ENCODE results near the gene UQCC2. TPM values are rescaled to one million over a fixed set of nuclear protein-coding genes. Genes with fewer than 3 reads are reported as not detected.
A peak's percentile ranks its signal among the peaks of the same experiment; 100 is the strongest.

Gene UQCC2
- total RNA-seq, 5 donors from 2014 or later (not counting 1 experiment from before 2014, with no cell fraction given): 17.2 to 36.2 (median 32.7) TPM

DNA sequence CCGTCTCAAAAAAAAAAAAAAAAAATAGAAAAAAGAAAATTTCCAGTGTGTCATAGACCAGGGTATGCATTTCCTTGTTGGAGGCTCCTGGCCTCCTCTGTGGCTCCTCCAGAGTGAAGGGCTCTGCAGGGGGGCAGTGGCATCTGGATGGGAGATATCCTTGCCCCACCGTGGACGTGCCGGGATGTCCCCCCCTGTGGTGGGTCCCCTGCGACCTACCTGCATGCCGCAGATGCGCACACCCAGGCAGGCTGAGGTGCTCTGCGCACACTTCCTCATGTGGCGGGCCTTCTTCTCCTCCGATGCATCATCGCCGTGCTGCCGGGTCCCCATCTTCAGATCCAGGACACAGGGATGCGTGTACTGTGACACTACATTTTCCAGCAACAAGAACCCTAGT, 13.7 kb upstream of the UQCC2 start:
- Mint-ChIP-seq H3K4me3 (no peak overlapping the region), H3K36me3 (no peaks in the 10 kb centered on the region), H3K27me3 (peaks cover 0 to 19% of the 10 kb centered on the region in 2 donors), H3K9me3 (no peaks in the 10 kb centered on the region), H3K27ac (no peak overlapping the region), H3K4me1 (peaks cover 19 to 33% (median 22%) of the 10 kb centered on the region in 3 donors)
- ChIA-PET POLR2A (no interaction called here), CTCF (interaction anchor here in 1 of 2 donors (0.6 kb wide), 1 partner anchor 344 kb away, joined by 4 read pairs; no protein-coding TSS in a partner anchor)
- H3K4me3 ChIP-seq (ENCODE audit: control insufficient read depth in 1 of 2, extremely low read depth in 1 of 2, low read length in 1 of 2): no peak overlapping the region
- no peak overlapping the region for H3K27ac ChIP-seq (ENCODE audit: low read length)
- no peak for DNase-seq
- WGBS (ENCODE audit: insufficient coverage): 97% methylated on average over 12 of the region's 14 CpGs
- H3K4me1 ChIP-seq (ENCODE audit: control insufficient read depth in 1 of 2, extremely low read depth in 1 of 2, insufficient read depth in 2 of 2, low read length in 2 of 2): peaks cover 11 to 14% of the 10 kb centered on the region in 2 experiments
- no peak for ATAC-seq (replicated peaks in 1 of 4)
- peaks cover 0 to 32% of the 10 kb centered on the region in 2 experiments for H3K27me3 ChIP-seq (replicated peaks in 1 of 2; ENCODE audit: control insufficient read depth in 2 of 2, extremely low read depth in 1 of 2, insufficient read depth in 2 of 2, low read length in 1 of 2)
- no peaks in the 10 kb centered on the region for H3K36me3 ChIP-seq (ENCODE audit: control insufficient read depth in 2 of 2, extremely low read depth in 1 of 2, insufficient read depth in 1 of 2, low read length in 1 of 2)
- H3K9me3 ChIP-seq: no peaks in the 10 kb centered on the region

DNA sequence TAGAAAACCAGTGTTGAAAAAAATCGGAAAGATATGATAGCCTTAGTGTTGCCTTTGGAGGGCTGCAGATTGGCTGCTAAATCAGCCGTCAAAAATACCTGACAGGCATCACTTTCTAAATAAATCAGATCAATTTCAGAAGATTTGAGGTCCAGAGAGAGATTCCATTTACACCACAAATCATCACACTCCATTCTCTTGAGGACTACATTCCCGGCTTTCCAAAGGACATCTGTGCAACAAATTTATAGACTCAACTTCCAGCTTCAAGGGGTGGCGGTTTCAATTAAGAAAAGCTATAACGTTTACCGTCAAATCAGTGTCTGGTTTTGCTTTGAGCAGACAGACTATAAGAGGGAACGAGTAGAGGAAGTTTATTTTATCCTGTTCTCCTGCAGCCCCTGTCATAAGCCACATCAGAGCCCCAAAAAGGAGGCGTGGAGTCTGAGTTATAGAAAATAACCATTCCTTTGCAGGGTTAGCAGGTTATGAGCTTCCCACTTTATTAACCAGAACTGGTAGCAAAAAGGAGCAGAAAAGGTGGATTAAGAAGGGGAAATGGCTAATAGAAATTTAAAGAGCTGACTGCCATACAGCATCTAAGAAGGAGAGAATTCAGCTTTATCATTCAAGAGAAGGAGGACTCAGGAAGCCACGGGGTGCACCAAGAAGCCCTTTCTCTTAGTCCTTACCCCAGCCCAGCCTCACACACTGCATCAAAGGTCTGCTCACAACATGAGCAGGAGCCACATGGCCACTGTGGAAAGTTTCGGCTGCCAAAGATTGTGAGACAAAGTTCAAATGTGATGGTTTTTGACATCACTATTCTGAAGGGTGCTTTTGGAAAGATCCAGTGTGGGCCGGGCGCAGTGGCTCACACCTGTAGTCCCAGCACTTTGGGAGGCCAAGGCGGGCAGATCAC, 12.9 kb upstream of the UQCC2 start:
- Mint-ChIP-seq H3K27me3 (peaks cover 0 to 21% of the 10 kb centered on the region in 2 donors), H3K36me3 (no peaks in the 10 kb centered on the region), H3K4me1 (peaks cover 19 to 33% (median 22%) of the 10 kb centered on the region in 3 donors), H3K4me3 (peak overlapping the region; percentile 28 to 60 (median 37)), H3K27ac (peak overlapping the region; percentile 77 to 83), H3K9me3 (no peaks in the 10 kb centered on the region)
- peaks cover 11 to 14% of the 10 kb centered on the region in 2 experiments for H3K4me1 ChIP-seq (ENCODE audit: control insufficient read depth in 1 of 2, extremely low read depth in 1 of 2, insufficient read depth in 2 of 2, low read length in 2 of 2)
- H3K4me3 ChIP-seq (ENCODE audit: control insufficient read depth in 1 of 2, extremely low read depth in 1 of 2, low read length in 1 of 2): peak overlapping the region in 1 of 2 donors; percentile 29
- POLR2A ChIA-PET: no interaction called here
- WGBS (ENCODE audit: insufficient coverage): 58% methylated on average over 4 of the region's 13 CpGs
- no peaks in the 10 kb centered on the region for H3K36me3 ChIP-seq (ENCODE audit: control insufficient read depth in 2 of 2, extremely low read depth in 1 of 2, insufficient read depth in 1 of 2, low read length in 1 of 2)
- H3K27ac ChIP-seq (ENCODE audit: low read length): no peak overlapping the region
- ATAC-seq (replicated peaks in 1 of 4): peak; percentile 66 to 96 (median 74)
- peaks cover 0 to 31% of the 10 kb centered on the region in 2 experiments for H3K27me3 ChIP-seq (replicated peaks in 1 of 2; ENCODE audit: control insufficient read depth in 2 of 2, extremely low read depth in 1 of 2, insufficient read depth in 2 of 2, low read length in 1 of 2)
- H3K9me3 ChIP-seq: no peaks in the 10 kb centered on the region
- peak in 1 of 35 experiments; percentile 24 for DNase-seq
- CTCF ChIA-PET: interaction anchor here in 1 of 2 donors (1.1 kb wide), 1 partner anchor 13 kb away, joined by 5 read pairs; the partner anchor contains the start of gene UQCC2

DNA sequence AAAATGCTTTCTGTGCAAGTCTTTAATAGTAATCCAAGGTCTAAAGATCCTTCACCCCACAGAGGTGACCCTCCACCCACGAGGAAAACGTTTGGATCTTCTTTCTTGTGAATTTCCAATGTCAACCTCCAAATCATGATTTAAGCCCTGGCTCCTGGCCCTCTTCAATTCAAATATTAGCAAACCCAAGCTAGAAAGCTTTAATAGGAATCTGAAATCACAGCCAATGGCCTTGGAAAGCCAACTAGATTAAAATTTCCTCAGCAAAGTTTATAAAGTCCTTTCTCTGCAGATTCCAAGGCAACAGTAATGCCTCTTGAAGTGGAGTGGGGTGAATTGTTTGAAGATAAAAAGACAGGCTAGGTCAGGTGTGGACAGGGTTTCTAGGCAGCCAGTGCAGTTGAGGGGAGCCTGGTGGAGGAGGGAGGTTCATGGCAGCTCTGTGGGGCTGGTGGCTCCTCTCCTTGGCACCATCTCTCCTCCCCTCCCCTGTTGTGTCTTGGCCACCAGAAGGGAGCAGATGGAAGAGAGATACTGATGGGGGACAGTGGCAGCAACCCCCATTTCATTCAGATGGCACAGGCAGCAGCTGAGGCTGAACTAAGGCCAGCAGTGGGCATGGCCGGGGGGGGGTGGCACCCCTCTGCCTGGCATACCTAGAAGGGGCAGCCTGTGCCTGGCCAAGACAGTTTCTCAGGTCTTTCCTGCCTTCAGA, 12.0 kb upstream of the UQCC2 start:
- no peak overlapping the region for H3K4me3 ChIP-seq (ENCODE audit: control insufficient read depth in 1 of 2, extremely low read depth in 1 of 2, low read length in 1 of 2)
- WGBS (ENCODE audit: insufficient coverage): 53% methylated on average over 3 of the region's 3 CpGs
- H3K36me3 ChIP-seq (ENCODE audit: control insufficient read depth in 2 of 2, extremely low read depth in 1 of 2, insufficient read depth in 1 of 2, low read length in 1 of 2): no peaks in the 10 kb centered on the region
- Mint-ChIP-seq H3K36me3 (no peaks in the 10 kb centered on the region), H3K27me3 (peaks cover 0 to 24% of the 10 kb centered on the region in 2 donors), H3K27ac (peak overlapping the region; percentile 77 to 83), H3K4me3 (peak overlapping the region in 2 of 3 donors; percentile 28 to 60), H3K4me1 (peaks cover 19 to 28% (median 22%) of the 10 kb centered on the region in 3 donors), H3K9me3 (no peaks in the 10 kb centered on the region)
- POLR2A ChIA-PET: no interaction called here
- no peak overlapping the region for H3K27ac ChIP-seq (ENCODE audit: low read length)
- DNase-seq: no peak
- peaks cover 11 to 14% of the 10 kb centered on the region in 2 experiments for H3K4me1 ChIP-seq (ENCODE audit: control insufficient read depth in 1 of 2, extremely low read depth in 1 of 2, insufficient read depth in 2 of 2, low read length in 2 of 2)
- H3K9me3 ChIP-seq: no peaks in the 10 kb centered on the region
- peaks cover 0 to 36% of the 10 kb centered on the region in 2 experiments for H3K27me3 ChIP-seq (replicated peaks in 1 of 2; ENCODE audit: control insufficient read depth in 2 of 2, extremely low read depth in 1 of 2, insufficient read depth in 2 of 2, low read length in 1 of 2)
- CTCF ChIA-PET: interaction anchor here in 1 of 2 donors (0.7 to 1.1 kb wide), 2 partner anchors 12 kb away, joined by 3 to 5 read pairs; partner anchors contain the start of gene UQCC2
- no peak for ATAC-seq (replicated peaks in 1 of 4)

DNA sequence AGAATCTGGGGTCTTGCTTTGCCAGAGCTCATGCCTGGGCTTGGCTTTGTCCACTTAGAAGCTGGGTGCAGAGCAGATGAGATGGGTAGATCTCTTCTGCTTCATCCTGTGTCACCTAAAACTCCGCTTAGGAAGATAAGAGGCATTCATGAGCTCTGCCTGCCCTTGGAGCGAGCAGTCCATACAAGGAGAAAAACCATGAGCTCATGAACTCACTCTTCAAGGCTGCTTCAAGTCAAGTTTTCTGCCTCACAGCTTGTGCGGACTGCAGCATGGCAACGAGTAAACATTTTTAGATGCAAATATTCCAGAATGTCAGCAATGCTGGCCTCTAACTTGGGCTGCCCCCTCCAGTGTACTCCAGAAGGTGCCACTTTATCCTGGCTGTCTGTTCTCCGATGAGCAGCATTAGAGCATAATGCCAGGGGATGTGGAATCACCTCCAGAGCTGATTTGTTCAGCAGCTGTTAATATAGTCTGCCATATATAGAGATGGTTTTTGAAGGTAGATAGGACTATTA, 10.7 kb upstream of the UQCC2 start:
- Mint-ChIP-seq H3K4me3 (no peak overlapping the region), H3K4me1 (peaks cover 19 to 27% (median 22%) of the 10 kb centered on the region in 3 donors), H3K36me3 (no peaks in the 10 kb centered on the region), H3K9me3 (no peaks in the 10 kb centered on the region), H3K27me3 (peaks cover 0 to 24% of the 10 kb centered on the region in 2 donors), H3K27ac (no peak overlapping the region)
- ATAC-seq (replicated peaks in 1 of 4): no peak
- ChIA-PET POLR2A (no interaction called here), CTCF (no interaction called here)
- 81% methylated on average over 5 of the region's 5 CpGs for WGBS (ENCODE audit: insufficient coverage)
- H3K4me1 ChIP-seq (ENCODE audit: control insufficient read depth in 1 of 2, extremely low read depth in 1 of 2, insufficient read depth in 2 of 2, low read length in 2 of 2): peaks cover 11 to 14% of the 10 kb centered on the region in 2 experiments
- H3K27me3 ChIP-seq (replicated peaks in 1 of 2; ENCODE audit: control insufficient read depth in 2 of 2, extremely low read depth in 1 of 2, insufficient read depth in 2 of 2, low read length in 1 of 2): peaks cover 0 to 40% of the 10 kb centered on the region in 2 experiments
- H3K4me3 ChIP-seq (ENCODE audit: control insufficient read depth in 1 of 2, extremely low read depth in 1 of 2, low read length in 1 of 2): no peak overlapping the region
- H3K9me3 ChIP-seq: no peaks in the 10 kb centered on the region
- no peak overlapping the region for H3K27ac ChIP-seq (ENCODE audit: low read length)
- no peak for DNase-seq
- no peaks in the 10 kb centered on the region for H3K36me3 ChIP-seq (ENCODE audit: control insufficient read depth in 2 of 2, extremely low read depth in 1 of 2, insufficient read depth in 1 of 2, low read length in 1 of 2)

DNA sequence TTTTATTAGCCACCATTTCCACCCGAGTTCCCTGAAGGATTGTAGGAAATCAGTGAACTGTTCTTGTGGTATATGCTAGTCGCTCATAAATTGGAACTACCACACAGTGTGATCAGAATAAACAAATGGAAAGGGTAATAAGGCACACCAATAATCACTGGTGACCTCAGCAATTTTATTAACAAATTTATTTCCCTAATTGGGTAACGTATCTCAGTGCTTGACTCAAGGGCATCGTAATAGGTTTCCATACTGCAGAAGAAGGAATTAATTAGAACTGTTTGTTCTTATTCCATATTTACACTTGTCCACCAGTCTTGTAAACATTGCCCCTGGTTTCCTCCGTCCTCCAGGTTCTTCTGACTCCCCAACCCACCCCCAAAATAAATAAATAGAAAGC, 10.0 kb upstream of the UQCC2 start:
- no peak overlapping the region for H3K27ac Mint-ChIP-seq
- ChIA-PET POLR2A (no interaction called here), CTCF (no interaction called here)

DNA sequence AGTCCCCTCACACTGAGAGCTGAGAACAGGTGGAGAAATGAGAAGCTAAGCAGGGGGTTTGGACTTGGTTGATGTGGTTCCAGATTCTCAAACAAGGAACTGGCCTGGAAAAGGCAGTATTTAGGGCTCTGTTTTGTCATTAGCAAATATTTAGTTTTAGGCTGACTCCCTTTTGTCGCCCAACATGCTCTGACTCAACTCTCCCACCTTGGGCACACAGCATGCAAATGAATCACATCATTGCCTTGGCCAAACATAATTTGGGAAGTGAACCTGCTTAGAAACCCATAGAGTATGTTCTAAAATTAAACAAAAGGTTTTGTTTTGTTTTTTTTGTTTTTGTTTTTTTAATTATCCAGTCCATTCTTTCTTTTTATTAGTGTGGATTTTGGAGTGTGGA, 9.5 kb upstream of the UQCC2 start:
- Mint-ChIP-seq H3K4me3 (no peak overlapping the region), H3K9me3 (no peaks in the 10 kb centered on the region), H3K27ac (no peak overlapping the region), H3K27me3 (peaks cover 0 to 22% of the 10 kb centered on the region in 2 donors), H3K4me1 (peaks cover 19 to 27% (median 22%) of the 10 kb centered on the region in 3 donors), H3K36me3 (no peaks in the 10 kb centered on the region)
- H3K9me3 ChIP-seq: no peaks in the 10 kb centered on the region
- peaks cover 0 to 28% of the 10 kb centered on the region in 2 experiments for H3K27me3 ChIP-seq (replicated peaks in 1 of 2; ENCODE audit: control insufficient read depth in 2 of 2, extremely low read depth in 1 of 2, insufficient read depth in 2 of 2, low read length in 1 of 2)
- no peak overlapping the region for H3K27ac ChIP-seq (ENCODE audit: low read length)
- H3K4me1 ChIP-seq (ENCODE audit: control insufficient read depth in 1 of 2, extremely low read depth in 1 of 2, insufficient read depth in 2 of 2, low read length in 2 of 2): peaks cover 11 to 14% of the 10 kb centered on the region in 2 experiments
- H3K4me3 ChIP-seq (ENCODE audit: control insufficient read depth in 1 of 2, extremely low read depth in 1 of 2, low read length in 1 of 2): no peak overlapping the region
- DNase-seq (no peak), ATAC-seq (replicated peaks in 1 of 4) (no peak)
- WGBS (ENCODE audit: insufficient coverage): no CpG with 5 or more reads among the region's 1 CpG
- no peaks in the 10 kb centered on the region for H3K36me3 ChIP-seq (ENCODE audit: control insufficient read depth in 2 of 2, extremely low read depth in 1 of 2, insufficient read depth in 1 of 2, low read length in 1 of 2)
- CTCF ChIA-PET: no interaction called here
- POLR2A ChIA-PET: no interaction called here

More for the DNA sequence above, 10.0 kb upstream of the UQCC2 start:
- Mint-ChIP-seq H3K9me3 (no peaks in the 10 kb centered on the region), H3K4me3 (no peak overlapping the region), H3K4me1 (peaks cover 19 to 27% (median 22%) of the 10 kb centered on the region in 3 donors), H3K36me3 (no peaks in the 10 kb centered on the region), H3K27me3 (peaks cover 0 to 22% of the 10 kb centered on the region in 2 donors)
- no peak for ATAC-seq (replicated peaks in 1 of 4)
- H3K4me3 ChIP-seq (ENCODE audit: control insufficient read depth in 1 of 2, extremely low read depth in 1 of 2, low read length in 1 of 2): no peak overlapping the region
- no CpG with 5 or more reads among the region's 5 CpGs for WGBS (ENCODE audit: insufficient coverage)
- no peaks in the 10 kb centered on the region for H3K36me3 ChIP-seq (ENCODE audit: control insufficient read depth in 2 of 2, extremely low read depth in 1 of 2, insufficient read depth in 1 of 2, low read length in 1 of 2)
- peaks cover 11 to 14% of the 10 kb centered on the region in 2 experiments for H3K4me1 ChIP-seq (ENCODE audit: control insufficient read depth in 1 of 2, extremely low read depth in 1 of 2, insufficient read depth in 2 of 2, low read length in 2 of 2)
- peaks cover 0 to 34% of the 10 kb centered on the region in 2 experiments for H3K27me3 ChIP-seq (replicated peaks in 1 of 2; ENCODE audit: control insufficient read depth in 2 of 2, extremely low read depth in 1 of 2, insufficient read depth in 2 of 2, low read length in 1 of 2)
- no peak for DNase-seq
- H3K9me3 ChIP-seq: no peaks in the 10 kb centered on the region
- H3K27ac ChIP-seq (ENCODE audit: low read length): no peak overlapping the region
